A204.1 (cell line): ENCODE data around the gene RFXANK.
"Not testable (repeated sequence)": the region's sequence is repeated elsewhere in the genome, so short reads cannot be mapped to it uniquely, and the experiment has no call there.

ENCODE experiments used
- FAIRE-seq: peaks from 2 replicates; lab custom pipeline; 2012; peaks lifted over from hg19 to GRCh38; lab: Jason Lieb, UNC

Gene RFXANK

GRCh38 chr19:19170053-19170872 lies 21.8 kb upstream of the RFXANK start, which contains the start of gene MEF2B:
TSS of gene MEF2B (minus strand) at chr19:19170263. CDS start at chr19:19150735, 19,528 bp downstream.
- no peak for FAIRE-seq

DNA sequence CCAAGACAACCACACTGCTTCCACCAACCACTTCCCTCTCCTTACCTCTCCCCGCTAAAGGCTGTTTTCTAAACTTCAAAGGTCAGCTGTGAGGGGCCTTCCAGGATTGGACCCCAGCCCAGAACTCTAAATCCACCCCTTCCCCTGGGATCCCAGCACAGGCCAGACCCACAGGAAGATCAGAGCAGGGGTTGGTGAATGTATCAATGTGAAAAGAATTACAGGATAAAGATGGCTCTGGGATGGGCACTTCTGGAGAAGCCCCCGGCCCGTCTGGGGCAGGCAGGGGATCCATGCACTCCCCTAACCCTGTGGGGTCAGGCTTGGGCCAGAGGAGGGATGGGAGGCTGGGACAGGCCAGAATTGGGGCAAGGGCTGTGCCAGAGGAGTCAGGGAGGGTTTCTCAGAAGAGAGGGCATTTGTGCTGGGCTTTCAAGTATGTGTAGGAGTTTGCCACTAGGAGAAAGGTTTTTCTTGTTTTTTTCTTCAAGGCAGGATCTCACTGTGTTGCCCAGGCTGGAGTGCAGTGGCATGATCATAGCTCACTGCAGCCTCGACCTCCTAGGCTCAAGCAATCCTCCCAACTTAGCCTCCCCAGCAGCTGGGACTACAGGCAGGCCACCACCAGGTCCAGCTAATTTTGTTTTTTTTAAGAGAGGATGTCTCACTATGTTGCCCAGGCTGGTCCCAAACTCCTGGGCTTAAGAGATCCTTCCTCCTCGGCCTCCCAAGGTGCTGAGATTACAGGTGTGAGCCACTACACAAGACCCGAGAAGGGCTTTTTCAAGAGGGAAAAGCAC lies 21.0 kb upstream of the RFXANK start:
- no peak for FAIRE-seq

- FAIRE-seq: no peak
Observed at GRCh38 chr19:19171821-19172532, 20.1 kb upstream of the RFXANK start.

DNA sequence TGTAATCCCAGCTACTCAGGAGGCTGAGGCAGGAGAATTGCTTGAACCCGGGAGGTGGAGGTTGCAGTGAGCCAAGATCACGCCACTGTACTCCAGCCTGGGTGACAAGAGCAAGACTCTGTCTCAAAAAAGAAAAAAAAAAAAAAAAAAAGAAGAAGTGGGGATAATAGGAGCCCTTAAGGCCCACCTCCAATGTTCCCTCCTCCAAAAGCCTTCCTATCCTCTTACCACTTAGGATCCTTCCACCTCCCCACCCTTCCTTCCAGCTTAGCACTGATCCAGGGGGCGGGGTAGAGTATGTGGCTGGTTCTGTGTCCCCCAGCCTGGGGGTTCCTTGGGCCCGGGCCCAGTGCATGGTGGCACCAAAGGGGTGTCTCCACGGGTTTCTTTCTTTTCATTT lies 18.8 kb upstream of the RFXANK start:
- not testable (repeated sequence) for FAIRE-seq

DNA sequence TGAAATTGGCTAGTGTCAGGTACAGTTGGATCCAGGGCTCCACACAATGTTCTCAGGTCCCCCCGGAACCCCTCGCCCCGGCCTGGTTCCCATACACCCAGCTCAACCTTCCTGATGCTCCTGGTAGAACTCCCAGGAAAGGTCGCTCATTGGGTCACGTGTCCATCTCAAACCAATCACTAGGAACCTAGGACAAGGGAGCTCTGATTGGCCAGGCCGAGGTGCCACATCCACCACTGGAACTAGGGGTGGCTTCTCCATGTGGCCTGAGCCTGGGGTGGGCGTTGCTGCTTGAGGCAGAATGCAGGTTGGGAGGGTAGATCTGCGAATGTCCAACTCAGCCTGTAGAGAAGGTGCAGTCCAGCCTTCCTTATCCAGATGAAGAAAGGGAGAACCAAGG lies 15.1 kb upstream of the RFXANK start:
- FAIRE-seq: no peak

DNA sequence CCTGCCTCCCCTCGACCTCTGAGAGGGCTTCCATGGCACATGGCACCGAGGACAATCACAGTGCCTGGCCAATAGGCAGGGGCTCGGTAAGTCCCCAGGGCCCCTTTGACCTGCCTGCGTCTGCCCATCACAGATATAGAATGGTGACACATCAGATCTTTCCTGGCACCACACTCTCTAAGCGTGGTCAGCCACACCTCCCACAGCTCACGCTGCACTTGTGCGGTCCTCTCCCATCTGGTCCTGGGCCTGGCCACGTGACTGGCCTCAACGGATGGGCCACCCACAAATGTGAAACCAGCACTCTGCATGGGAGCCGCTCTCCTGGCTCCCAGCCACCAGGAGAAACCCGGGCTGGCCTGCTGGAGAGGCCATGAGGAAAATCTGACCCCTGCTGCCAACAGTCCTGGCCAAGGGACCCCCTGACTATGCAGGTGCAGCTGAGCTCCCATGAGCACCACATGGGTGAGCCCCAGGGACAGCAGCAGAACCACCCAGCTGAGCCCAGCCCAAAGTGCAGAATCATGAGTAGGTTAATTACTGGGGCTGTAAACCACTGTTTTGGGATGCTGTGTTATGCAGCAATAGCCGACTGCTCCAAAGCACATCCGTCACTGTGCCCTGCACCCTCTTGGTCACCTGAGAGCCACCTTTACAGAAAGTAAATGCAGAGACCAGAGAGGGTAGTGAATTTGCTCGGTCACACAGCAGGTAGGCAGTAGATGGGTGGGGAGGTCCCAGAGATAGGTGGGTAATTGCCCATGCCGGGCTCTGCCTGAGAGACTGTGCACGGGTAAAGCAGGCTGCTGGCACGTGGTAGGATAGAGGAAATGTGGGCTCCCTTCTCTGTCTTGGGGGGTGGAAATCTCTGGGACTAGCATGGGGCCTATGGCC lies 12.3 kb upstream of the RFXANK start:
- no peak for FAIRE-seq

DNA sequence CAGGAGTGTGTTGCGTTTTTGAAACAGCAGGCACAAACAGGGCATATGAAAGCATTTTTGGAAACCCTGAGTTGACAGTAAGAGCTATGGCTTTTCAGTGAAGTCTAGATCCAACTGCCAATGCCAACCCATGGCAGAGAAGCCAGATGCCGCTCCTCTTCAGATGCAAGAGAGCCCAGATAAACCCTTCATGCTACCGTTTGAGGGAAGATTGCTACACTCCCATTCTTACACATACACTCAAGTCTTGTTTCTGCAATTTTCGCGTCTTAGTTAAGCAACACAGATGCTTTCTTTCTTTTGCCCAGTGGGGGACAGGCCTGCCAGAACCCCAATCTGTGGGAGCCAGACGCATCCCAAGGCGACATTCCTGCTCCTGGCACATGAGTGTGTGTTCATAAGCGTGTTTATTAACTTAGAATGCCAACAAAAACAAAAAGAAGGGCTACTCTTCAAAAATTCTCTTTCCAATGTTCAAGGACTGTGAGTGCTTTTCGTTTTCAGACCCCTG lies 10.5 kb upstream of the RFXANK start:
- FAIRE-seq: no peak

DNA sequence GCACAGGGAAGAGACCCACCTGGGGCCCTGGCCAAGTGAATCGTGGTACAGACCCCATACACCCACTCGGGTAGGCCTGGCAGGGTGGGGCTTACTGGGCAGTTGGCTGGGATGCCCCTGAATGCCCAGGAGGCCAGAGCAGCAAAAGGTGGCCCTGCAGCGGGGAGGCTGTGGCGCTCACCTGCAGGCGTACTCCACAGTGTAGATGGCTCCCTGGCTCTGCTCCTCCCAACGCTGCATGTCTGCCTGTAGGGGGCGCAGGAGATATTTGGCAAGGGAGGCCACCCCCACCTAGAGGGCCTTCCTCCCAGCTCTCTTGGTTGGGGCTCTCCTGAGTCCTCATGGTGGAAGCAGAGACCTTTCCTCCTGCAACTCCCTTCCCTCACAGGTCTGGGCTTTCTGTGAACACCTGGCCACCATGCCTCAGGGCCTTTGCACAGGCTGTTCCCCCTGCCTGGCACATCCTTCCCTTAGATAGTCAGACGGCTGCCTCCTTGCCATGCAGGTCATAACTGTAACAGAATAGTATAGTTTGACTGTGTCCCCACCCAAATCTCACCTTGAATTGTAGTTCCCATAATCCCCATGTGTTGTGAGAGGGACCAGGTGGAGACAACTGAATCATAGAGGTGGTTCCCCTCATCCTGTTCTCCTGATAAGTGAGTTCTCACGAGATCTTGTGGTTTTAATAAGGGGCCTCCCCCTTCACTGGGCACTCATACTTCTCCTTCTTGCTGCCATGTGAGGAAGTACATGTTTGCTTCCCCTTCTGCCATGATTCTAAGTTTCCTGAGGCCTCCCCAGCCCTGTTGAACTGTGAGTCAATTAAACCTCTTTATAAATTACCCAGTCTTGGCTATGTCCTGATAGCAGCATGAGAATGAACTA lies 6.0 kb upstream of the RFXANK start:
- FAIRE-seq: no peak

DNA sequence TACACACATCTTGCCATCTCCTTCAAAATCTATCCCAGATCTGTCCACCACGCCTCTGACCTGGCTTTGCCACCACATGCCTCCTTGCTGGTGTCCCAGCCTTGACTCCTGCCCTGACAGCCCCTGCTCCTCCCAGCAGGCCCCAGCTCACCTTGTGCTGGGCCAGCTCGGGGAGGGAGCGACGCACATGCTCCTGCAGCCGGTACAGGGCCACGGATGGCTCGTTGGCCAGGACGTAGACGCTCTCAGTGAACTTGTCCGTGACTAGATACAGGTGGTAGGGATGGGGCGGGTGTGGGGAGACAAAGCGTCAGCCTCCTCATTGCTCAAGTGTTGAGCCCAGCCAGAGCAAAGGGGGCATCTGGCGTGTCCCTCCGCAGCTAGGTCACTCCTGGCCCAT lies 5.3 kb upstream of the RFXANK start:
- FAIRE-seq: no peak

GRCh38 chr19:19191768-19192077 lies 335 bp upstream of the RFXANK start:
- FAIRE-seq: no peak

- FAIRE-seq: no peak
Observed at GRCh38 chr19:19192910-19193423, 909 bp downstream of the RFXANK start.

DNA sequence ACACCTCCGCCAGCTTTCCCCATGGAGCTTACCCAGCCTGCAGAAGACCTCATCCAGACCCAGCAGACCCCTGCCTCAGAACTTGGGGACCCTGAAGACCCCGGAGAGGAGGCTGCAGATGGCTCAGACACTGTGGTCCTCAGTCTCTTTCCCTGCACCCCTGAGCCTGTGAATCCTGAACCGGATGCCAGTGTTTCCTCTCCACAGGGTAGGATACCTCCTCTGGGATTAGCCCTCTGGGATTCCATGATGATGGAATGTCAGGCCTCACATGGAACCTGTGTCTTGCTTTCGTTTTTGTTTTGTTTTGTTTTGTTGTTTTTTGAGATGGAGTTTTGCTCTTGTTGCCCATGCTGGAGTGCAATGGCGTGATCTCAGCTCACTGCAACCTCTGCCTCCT lies 1.9 kb downstream of the RFXANK start:
- FAIRE-seq: no peak

GRCh38 chr19:19201697-19202630 lies 9.9 kb downstream of the RFXANK start:
- no peak for FAIRE-seq

- no peak for FAIRE-seq
Observed at GRCh38 chr19:19202707-19203011, 10.6 kb downstream of the RFXANK start.

DNA sequence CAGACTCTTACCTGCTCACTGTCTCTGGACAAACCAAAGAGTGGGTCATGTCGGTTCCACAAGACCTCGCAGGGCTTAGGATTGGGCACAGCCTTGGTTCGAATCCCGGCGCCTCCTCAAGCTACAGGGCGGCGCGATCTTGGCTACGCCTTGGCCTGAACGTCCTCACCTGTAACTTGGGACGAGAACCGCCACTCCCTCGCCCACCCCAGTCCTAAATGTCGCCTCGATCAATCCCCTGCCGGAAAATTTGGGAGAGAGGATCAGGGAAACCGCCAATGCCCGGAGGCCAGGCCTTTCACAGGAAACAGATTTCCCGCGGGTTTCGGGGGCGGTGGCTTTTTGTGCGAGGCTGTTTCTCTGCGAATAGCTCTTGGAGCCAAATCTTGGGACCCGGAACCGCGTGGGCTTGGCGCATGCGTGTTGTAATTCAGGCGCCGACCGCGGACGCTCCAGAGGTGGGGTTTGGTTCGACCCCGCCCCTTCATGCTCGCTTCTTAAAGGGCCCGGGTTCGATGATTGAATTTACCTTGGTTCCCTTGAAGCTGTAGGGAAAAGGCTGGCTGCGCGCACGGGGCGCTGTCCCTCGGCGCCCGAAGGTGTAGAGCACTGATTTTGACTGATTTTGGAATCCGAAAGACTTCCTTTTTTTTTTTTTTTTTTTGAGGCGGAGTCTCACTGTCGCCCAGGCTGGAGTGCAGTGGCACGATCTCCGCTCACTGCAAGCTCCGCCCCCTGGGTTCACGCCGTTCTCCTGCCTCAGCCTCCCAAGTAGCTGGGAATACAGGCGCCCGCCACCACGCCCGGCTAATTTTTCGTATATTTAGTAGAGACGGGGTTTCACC lies 11.2 kb downstream of the RFXANK start, which contains the start of gene NR2C2AP:
Gene NR2C2AP (minus strand): TSS at position 403 of the 845 bp plus-strand sequence. CDS start 354 bp downstream, at position 49.
- FAIRE-seq: peak; percentile 90

DNA sequence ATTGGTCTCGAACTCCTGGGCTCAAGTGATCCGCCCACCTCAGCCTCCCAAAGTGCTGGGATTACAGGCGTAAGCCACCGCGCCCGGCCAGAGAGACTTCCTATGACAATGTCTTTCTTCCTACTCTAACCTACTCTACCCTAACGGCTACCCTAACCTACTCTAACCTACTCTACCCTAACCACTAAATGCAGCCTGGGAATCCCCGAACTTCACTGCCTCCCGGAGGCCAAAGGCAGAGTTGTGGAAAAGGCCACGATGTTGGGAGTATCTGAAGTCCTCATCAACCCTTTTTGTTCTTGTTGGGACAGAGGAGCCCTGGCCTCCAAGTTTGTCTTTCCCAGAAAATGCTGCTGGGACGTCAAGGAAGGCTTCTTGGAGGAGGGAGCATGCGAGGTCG lies 12.1 kb downstream of the RFXANK start:
- FAIRE-seq: no peak

DNA sequence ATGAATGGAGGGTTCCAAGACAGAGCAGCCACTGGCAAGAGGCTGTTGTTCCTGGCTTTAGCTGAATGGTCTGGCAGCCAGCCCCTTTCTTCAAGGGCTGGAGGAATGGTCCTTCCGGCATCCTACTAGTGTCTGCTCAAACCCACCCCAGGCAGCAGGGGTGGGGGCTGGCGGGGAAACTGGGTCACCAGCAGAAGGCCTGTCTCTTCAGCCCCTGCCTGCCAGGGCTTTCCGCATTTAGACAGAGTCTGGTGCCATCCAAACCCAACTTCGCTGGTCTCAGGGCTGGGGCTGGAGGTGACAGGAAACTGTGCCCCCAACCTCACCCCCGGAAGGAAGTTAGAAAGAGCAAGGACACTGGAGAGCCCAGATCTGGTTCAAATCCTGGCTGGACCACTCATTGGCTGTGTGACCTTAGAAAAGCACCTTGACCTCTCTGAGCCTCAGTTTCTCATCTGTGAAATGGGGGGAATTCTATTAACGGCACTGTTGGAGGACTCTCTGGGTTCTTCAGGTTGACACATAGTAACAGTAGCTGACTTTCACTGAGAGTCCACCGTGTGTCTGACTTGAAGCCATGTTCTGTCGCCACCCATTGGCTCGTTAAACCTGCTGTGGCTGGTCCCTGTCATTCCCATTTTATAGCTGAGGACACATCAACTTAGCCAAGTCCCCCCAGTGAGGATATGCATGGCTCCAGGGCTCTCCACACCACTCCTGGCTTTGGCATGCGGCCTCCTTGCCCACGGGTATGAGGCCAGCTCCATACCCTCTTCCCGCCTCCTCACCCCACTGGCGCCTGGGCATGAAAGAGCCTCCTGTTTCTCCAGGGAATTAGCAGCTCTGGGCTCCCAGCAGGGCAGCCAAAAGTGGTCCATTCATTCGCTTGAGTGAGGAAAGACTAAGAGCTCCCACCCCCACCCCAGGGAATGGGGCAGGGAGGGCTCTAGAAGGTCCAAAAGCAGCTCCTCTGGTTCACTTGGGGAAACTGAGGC lies 13.7 kb downstream of the RFXANK start:
- FAIRE-seq: no peak
